HG02623 (cell line): ENCODE results near the gene CACNB3.

Experiments
- ATAC-seq: cut with Tn5 transposase; IDR thresholded peaks from one replicate; pipeline ENCODE4 v1.9.1; 2021; ENCODE audit warnings: moderate library complexity; ENCODE audit not compliant: unreplicated experiment

The CACNB3 gene

DNA sequence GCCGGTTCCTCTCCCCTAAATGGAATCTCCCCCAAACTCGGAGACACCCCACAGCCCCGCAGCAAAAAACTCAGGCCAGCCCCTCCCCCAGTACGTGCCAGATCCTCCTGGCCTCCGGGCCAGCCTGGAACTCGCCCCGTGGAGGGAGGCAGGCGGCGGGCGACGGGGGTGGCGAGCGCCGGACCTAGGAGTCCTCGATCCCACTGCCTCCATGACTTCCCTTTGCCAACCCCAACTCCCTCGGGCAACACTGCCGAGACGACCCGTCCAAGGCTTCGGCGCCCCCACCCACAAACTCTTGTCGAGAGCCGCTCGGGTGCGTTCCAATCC, 29.8 kb upstream of the CACNB3 start:
- no peak for ATAC-seq

- ATAC-seq = no peak
These were observed 29.2 kb upstream of the CACNB3 start, which contains the start of gene ADCY6 for GRCh38 chr12:48788854-48789775. Gene ADCY6, minus strand, starts transcription at chr12:48789089. Its CDS starts 5,655 bp downstream, at chr12:48783434.

DNA sequence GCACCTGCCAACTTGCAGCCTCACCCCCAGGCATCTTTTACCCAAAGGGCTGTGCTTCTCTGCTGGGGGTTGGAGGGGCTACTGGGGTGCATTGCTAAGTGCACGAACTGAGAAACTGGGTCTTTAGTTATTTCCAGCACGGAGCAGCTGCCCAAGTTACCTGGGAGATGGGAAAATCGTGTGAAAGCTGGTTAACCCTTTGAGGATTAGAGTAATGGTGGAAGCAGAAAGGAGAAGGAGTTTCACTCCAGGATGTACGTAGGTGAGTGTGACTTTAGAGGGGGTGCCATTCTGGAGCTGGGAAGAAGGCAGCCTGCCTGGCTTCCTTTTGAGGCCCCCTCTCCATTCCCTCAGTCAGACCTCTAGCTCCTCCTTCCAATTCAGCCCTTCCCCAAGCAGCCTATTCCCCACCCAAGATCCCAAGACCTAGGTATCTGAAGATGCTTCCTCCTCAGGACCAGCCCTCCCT, 28.4 kb upstream of the CACNB3 start:
- no peak for ATAC-seq

- no peak for ATAC-seq
These were observed 24.6 kb upstream of the CACNB3 start for GRCh38 chr12:48793696-48794095.

GRCh38 chr12:48794870-48795269, 23.4 kb upstream of the CACNB3 start:
- no peak for ATAC-seq

DNA sequence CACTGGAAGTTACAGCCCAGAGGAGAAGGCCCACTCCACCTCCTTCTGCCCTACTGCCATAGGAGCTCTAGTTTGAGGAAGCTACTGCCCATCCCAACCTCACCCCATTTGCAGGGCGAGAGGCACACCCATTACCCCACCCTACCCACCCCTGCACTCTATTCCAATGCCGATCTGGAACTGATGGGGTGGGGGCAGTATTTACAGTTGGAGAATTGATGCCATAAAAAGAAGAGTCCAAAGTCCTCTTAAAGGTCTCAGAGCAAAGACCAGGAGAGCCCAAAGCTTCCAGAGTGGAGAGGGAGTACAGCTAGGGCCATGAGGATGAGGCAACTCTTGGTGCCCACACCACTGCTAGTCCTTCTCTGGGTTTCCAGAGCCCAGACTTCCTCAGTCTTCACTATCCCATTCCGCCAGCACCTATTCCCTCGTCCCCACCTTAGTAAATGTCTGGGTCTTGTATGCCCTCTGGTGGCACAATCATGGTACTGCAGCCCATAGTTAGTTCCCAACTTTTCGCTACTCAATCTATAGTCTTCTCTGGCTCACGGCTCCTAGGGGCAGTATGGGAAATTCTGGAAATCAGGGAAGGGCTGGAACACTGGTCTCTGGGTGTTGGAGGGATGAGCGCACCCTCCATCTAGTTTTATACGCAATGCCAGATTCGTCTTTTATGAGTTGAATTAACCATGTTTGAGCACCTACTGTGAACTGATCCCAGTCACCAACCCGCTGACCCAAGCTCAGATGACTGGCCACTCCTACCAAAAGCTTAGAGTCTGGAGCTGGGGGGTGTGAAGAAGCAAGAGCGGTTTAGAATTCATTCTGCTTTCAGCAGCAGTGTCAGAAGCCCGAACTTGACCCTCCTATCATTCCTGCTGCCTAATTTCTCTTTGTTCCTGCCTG, 22.5 kb upstream of the CACNB3 start:
- ATAC-seq = no peak

DNA sequence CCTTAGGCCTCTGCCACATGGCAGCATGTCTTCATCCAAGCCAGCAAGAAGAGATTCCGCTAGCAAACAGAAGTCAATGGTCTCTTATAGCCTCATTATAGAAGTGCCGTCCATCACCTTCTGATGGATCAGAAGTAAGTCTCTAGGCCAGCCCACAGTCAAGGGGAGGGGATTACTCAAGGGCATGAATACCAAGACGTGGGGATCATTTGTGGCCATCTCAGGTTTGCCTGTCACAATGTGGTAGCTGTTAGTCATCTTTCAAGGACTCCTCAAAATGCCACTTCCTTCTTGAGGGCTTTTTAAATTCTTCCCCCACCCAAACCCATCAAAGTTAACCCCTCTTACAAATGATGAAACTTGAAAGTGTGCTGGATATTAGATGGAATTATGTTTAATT, 21.3 kb upstream of the CACNB3 start:
- ATAC-seq = no peak

DNA sequence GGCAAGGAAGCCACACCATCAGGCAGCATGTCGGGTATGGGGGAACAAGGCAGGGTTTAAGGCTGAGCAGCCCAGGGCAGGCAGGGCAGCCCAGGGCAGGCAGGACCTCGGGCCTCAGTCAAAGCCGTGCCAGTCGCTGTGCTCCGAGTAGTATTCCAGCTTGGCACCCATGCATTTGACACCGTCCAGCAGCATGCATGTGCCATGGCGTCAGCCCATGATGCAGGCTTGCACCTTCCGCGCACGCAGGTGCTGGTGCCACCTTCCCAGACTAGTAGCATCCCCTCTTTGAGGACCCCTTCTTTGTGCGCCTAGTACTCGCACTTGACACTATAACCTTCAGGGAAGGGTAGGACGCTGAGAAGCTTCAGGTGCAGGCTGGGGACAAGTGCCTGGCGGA, 17.8 kb upstream of the CACNB3 start:
- no peak for ATAC-seq

DNA sequence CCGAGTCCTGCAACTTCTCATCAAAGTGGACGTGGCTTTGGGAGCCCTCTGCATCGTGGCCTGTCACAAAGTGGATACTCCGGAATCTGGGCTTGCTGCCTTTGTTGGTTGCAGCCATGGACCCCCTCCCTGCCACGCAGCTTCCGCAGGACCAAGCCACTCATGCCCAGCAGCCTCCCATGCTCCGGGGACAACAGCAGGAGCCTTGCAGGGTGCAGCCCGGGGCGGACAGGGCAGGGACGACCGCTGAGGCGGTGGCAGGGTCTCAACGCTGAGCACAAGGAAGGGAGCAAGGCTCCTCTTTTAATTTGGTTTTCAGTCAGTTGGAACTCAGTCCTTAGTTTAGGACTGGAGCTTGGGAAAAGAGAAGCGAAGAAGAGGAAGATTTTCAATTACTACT, 17.3 kb upstream of the CACNB3 start:
- ATAC-seq = no peak

- ATAC-seq = no peak
These were observed 14.6 kb upstream of the CACNB3 start for GRCh38 chr12:48803675-48804074.

DNA sequence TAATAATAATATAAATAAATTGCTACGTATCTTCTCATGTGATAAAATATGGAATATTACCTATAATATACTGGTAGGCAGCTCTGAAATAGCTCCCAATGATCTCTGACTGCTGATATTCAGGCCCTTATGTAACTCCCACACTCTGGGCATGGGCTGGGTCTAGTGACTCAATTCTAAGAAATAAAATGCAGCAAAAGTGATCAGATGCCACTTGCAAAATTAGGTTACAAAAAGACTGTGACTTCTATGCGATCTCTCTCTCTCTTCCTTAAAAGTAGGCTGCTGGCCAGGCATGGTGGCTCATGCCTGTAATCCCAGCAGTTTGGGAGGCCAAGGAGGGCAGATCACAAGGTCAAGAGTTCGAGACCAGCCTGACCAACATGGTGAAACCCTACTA, 10.3 kb upstream of the CACNB3 start:
- no peak for ATAC-seq

GRCh38 chr12:48810903-48811431, 7.3 kb upstream of the CACNB3 start:
- no peak for ATAC-seq

- no peak for ATAC-seq
These were observed 6.7 kb upstream of the CACNB3 start for GRCh38 chr12:48811437-48812090.

DNA sequence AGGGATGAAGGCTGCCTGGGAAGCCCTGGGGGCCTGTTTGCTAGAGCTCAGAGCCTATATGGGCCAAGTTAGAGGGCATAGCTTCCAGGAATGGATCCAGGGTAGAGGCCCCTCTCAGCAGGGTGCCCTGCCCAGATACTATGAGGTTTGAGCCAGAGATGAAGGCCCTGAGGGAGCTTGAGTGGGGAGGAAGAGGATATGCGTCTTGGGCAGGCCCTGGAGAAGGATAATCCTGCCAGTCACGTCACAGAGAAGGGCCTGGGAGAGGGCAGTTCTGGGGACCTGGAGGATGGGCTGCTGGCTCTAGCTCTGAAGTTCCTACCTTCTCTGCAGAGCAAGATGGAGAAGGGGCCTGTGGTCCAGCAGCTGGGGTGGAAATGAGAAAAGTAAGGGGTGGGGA, 5.9 kb upstream of the CACNB3 start:
- ATAC-seq = no peak

DNA sequence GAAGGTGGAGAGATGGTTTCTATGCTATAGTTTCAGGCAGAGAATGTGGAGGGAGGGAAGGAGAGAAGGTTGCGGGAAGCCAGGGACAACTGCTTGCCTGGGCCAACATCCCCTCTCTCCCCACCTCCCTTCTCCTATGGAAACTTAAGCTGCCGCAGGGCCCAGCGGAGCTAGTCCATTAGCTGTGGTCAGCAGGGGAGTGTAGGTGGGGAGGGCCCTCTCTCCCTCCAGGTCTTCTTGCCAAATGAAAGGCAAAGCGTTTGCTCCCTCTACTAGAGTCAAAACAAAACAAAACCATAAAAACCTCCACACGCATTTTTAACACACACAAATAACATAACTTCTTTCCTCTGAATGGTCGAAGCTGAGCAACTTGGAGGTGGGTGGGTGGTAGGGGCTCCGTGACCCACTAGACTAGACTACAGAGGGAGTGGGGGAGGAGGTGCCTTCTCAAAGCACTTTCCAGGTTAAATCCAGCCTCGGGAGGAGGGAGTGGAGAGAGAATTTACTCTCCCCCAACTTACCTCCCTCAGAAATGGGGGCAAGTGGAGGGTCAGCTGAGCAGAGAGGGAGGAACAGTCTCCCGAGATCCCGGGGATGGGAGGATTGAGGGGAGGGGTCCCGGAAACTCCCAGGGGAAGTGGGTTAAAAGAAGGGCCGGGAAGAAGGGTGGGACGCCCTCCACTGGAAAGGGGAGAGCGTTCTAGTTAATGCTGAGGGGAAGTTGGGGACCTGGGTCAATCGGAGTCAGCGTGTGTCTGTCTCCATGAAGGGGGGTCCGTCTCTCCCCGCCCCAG, 4.6 kb upstream of the CACNB3 start:
- no peak for ATAC-seq

DNA sequence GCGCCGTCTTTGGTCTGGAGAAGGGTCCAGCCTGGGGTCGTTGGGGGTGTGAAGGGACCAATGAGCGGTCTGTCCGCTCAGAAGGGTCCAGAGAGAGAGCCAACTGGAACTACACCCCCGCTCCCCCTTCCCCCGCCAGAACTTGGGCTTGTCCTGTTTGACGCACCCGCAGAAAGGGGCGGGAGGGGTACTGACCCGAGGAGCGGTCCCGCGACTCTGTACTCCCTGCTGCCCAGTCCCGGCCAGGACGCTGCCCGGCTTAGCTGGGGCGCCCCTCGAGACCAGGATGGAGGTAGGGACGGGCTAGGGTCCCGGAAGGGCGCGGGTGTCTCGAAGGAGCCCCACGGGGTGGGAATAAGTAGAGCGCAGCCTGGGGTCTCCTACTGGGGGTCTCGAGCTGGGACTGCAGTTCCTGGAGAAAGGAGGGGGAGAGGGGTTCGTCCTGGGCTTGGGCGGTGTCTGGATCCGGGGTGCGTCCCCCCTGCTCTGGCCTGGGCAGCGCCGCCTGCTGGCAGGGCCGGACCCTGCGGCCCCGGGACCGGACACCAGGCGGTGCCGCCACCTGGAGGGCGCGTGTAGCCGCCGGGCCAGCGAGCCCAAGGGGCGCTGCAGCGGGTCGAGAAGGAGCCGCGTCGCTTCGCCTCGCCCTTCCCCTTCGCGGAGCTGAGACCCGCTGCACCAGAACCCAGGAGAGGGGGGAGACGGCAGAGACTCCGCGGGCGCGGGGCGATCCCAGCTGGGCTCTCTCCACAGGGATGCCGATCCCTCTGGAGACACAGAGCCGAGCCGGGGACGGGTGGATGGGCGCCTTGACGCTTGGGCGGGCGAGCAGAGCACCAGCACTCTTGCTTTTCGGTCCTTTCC, 3.8 kb upstream of the CACNB3 start:
- peak; percentile 60 for ATAC-seq

DNA sequence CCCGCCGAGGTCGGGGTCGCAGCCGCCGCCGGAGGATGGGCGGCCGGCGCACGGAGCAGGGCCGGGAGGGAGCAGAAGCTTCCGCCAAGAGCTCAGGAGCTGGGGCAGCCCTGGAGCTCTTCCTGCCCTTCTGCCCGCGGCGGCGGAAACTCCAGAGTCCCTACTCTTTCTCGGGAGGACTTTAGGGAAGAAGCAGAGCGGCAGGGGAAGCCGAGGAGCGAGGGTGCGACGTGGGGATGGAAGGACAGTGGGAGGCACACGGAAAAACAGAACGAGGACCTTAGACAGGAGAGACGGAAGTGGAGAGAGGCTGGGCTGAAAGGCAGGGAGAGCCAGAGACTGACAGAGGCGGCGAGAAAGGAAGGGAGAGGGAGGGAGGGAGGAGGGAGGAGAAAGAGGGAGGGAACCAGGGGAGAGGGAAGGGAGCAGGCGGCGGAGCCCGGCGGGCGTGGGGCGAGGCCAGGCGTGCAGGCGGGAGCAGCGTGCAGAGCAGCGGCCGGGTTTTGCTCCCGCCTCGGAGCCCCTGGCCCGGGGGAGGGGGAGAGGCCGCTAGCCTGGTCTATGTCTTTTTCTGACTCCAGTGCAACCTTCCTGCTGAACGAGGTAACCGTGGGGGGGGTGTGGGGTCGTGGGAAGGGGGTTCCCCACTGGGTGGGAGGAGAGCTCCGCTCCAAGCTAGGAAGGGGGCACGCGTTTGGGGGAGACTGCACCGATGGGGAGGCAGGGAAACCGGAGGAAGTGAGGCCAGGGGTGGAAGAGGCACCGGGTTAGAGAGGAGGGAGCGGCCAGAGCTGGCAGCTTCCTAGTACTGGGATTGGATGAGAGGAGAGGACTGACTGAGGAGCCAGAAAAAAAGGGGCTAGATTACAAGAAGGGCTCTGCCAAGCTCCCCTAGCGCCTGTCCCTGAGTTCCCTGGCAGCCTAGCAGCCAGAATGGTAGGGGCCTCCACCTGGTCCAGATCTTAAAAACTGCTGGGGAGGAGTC, 2.9 kb upstream of the CACNB3 start:
- ATAC-seq = peak; percentile 16
